NOMO-1 treated with DMSO at 0.1 percent for 48 hours (cell line): Measurements from ENCODE around the gene UBASH3A.
"Not testable (repeated sequence)": the region's sequence is repeated elsewhere in the genome, so short reads cannot be mapped to it uniquely, and the experiment has no call there.

Source experiments
- DNase-seq: peaks from one replicate; lab custom pipeline; 2025; ENCODE audit not compliant: unreplicated experiment; lab: John Stamatoyannopoulos, UW

UBASH3A gene

GRCh38 chr21:42390193-42390592 is 13.5 kb upstream of the UBASH3A start:
- DNase-seq, result no peak

GRCh38 chr21:42390696-42391095 is 13.0 kb upstream of the UBASH3A start:
- DNase-seq, result no peak

GRCh38 chr21:42391297-42391696 is 12.4 kb upstream of the UBASH3A start:
- DNase-seq, result no peak

GRCh38 chr21:42392731-42393442 is 10.8 kb upstream of the UBASH3A start:
- DNase-seq, result no peak

GRCh38 chr21:42393443-42393950 is 10.2 kb upstream of the UBASH3A start:
- no peak for DNase-seq

- DNase-seq, result no peak
Observed at GRCh38 chr21:42395302-42395701, 8.4 kb upstream of the UBASH3A start.

- no peak for DNase-seq
Observed at GRCh38 chr21:42395905-42396651, 7.6 kb upstream of the UBASH3A start, which contains the start of gene TMPRSS3. TMPRSS3 (minus strand) TSS chr21:42396052; CDS start chr21:42395417, 635 bp downstream.

GRCh38 chr21:42396799-42397745 is 6.6 kb upstream of the UBASH3A start:
- DNase-seq, result no peak

- DNase-seq, result no peak
Observed at GRCh38 chr21:42397746-42398394, 5.8 kb upstream of the UBASH3A start.

- no peak for DNase-seq
Observed at GRCh38 chr21:42398436-42399028, 5.2 kb upstream of the UBASH3A start.

GRCh38 chr21:42400525-42400924 is 3.2 kb upstream of the UBASH3A start:
- DNase-seq, result no peak

GRCh38 chr21:42401154-42401553 is 2.5 kb upstream of the UBASH3A start:
- no peak for DNase-seq

GRCh38 chr21:42401820-42402251 is 1.9 kb upstream of the UBASH3A start:
- DNase-seq, result no peak

- DNase-seq, result no peak
Observed at GRCh38 chr21:42404539-42404938, 837 bp downstream of the UBASH3A start.

GRCh38 chr21:42405064-42406013 is 1.6 kb downstream of the UBASH3A start:
- DNase-seq, result no peak

GRCh38 chr21:42406201-42406621 is 2.5 kb downstream of the UBASH3A start:
- peak; percentile 20 for DNase-seq

- DNase-seq, result no peak
Observed at GRCh38 chr21:42406866-42407265, 3.2 kb downstream of the UBASH3A start.

- DNase-seq, result no peak
Observed at GRCh38 chr21:42407476-42407875, 3.8 kb downstream of the UBASH3A start.

GRCh38 chr21:42408718-42409117 is 5.0 kb downstream of the UBASH3A start:
- not testable (repeated sequence) for DNase-seq
